Kidney (tissue), 14 donors: Measurements from ENCODE around the gene DIDO1. TPM values are rescaled to one million over a fixed set of nuclear protein-coding genes. Genes with fewer than 3 reads are reported as not detected.

ENCODE experiments used
- DNase-seq, 5 donors: peaks; one replicate each; pipeline ENCODE4 v3.0.0-alpha.2; 2013 to 2020
- FAIRE-seq: peaks from 2 replicates; lab custom pipeline; 2012; peaks lifted over from hg19 to GRCh38; lab: Jason Lieb, UNC
- H3K27ac ChIP-seq, 2 donors: one replicate each; pipeline ENCODE4 v1.7.0; 2013; ENCODE audit warnings: low read depth in 2 of 2, low read length in 2 of 2, inconsistent platforms in 1 of 2
- H3K27me3 ChIP-seq: one replicate; pipeline ENCODE4 v1.7.1; 2013; ENCODE audit warnings: low read length, inconsistent platforms; ENCODE audit not compliant: control insufficient read depth, insufficient read depth
- H3K36me3 ChIP-seq, 3 donors: one replicate each; pipeline versions ENCODE4 v1.7.0 to v1.7.1; 2013; ENCODE audit warnings: low read length in 3 of 3, control low read depth in 1 of 3, inconsistent platforms in 1 of 3; ENCODE audit not compliant: insufficient read depth in 3 of 3, control insufficient read depth in 2 of 3
- H3K4me1 ChIP-seq, 3 donors: one replicate each; pipeline versions ENCODE4 v1.7.0 to v1.7.1; 2013; ENCODE audit warnings: low read length in 3 of 3, inconsistent platforms in 1 of 3, low read depth in 1 of 3; ENCODE audit not compliant: control insufficient read depth in 2 of 3, insufficient read depth in 2 of 3
- H3K4me3 ChIP-seq, 3 donors: one replicate each; pipeline versions ENCODE4 v1.7.0 to v1.8.1; 2013; ENCODE audit warnings: low read length in 3 of 3, control low read depth in 1 of 3, inconsistent platforms in 1 of 3
- H3K9ac ChIP-seq, 3 donors: one replicate each; pipeline versions ENCODE4 v1.7.0 to v1.7.1; 2013; ENCODE audit warnings: low read length in 3 of 3, control low read depth in 1 of 3, inconsistent platforms in 1 of 3
- H3K9me3 ChIP-seq, 3 donors: one replicate each; pipeline versions ENCODE4 v1.7.0 to v1.7.1; 2013; ENCODE audit warnings: low read length in 3 of 3, control low read depth in 1 of 3, inconsistent platforms in 1 of 3; ENCODE audit not compliant: control insufficient read depth in 2 of 3, insufficient read depth in 1 of 3
- intact Hi-C: fragments of 100-400 bp; cut with DNase I; formaldehyde crosslinking; loops from one replicate; pipeline ENCODE4 v1.11.1; 2022
- polyA plus RNA-seq: library from polyadenylated mRNA; stranded (reverse); fragments of 350-450 nt; fragmentation: Illumina TruSeq; extraction: RNeasy Lipid Tissue Mini Kit (QIAGEN cat#74804); gene quantifications from one replicate; pipeline ENCODE4 v1.2.3, GENCODE V29; 2014; ENCODE audit warnings: low read depth, low replicate concordance; ENCODE audit not compliant: insufficient read depth
- total RNA-seq: library from RNA; stranded (reverse); fragmentation: NEBNext Ultra II Directional; extraction: Animal tissue kit (Norgen Biotek cat#: 25700); gene quantifications from one replicate; pipeline ENCODE4 v1.2.1, GENCODE V29; 2021
- TF ChIP-seq, protein P1 (sequence below): IDR thresholded peaks from 3 replicates; pipeline ENCODE4 v1.5.1; 2012; ENCODE audit warnings: mild to moderate bottlenecking, moderate library complexity, borderline replicate concordance; ENCODE audit not compliant: insufficient read depth; ENCODE audit errors: extremely low read depth
- donor health status: control.
- donor health status: control.
- donor health status: control.
- donor health status: control.
- donor health status: control.
- donor health status: DM: yes; HTN: yes; CAD: no.
- donor health status: Normal renal cell carcinoma (clear cell type).

DIDO1 gene
- total and polyA plus RNA-seq, 2 donors from 2014 or later, result 23.0 to 67.9 TPM

DNA sequence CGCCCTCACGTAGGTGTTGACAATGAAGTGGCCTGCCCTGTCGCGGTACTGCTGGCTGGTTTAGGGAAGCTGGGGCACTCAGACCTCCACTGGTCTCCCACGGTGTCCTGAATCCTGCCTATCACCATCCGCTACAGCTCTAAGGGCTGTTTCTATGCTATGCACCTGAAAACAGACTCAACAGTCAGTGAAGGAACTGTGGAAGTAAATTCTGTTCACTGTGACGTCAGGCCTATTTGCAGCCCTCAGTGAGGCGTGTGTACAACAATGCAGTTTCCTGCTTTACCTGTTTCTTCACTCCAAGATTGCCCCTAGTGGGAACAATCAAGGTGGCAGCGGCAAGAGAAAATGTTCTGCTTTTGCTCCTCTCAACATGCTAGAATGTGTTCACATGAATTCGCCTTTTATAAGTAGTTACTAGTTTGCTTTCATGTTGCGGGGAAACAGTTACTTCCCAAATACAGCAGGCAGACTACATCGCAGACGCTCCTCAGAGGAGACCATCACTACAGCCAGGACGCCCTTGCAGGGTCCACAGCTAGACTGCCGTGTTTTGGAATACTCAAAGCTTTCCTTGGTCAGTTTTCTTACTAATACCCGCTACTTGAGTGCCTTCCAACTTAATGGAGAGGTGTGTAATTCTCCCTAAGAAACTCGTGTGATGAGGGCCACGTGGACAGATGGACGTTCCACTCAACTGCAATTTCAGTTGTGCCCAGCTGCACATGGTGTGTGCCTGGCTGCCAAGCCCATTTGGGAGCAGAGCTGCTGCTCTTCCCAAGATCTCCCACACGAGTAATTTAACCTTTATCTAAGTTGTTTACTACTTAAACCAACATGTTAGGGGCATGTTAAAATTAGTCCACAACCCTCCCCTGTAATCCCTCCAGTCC lies 25.4 kb downstream of the DIDO1 start:
- TF ChIP-seq, protein P1, sequence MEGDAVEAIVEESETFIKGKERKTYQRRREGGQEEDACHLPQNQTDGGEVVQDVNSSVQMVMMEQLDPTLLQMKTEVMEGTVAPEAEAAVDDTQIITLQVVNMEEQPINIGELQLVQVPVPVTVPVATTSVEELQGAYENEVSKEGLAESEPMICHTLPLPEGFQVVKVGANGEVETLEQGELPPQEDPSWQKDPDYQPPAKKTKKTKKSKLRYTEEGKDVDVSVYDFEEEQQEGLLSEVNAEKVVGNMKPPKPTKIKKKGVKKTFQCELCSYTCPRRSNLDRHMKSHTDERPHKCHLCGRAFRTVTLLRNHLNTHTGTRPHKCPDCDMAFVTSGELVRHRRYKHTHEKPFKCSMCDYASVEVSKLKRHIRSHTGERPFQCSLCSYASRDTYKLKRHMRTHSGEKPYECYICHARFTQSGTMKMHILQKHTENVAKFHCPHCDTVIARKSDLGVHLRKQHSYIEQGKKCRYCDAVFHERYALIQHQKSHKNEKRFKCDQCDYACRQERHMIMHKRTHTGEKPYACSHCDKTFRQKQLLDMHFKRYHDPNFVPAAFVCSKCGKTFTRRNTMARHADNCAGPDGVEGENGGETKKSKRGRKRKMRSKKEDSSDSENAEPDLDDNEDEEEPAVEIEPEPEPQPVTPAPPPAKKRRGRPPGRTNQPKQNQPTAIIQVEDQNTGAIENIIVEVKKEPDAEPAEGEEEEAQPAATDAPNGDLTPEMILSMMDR, result peak; percentile 21
- no peaks in the 10 kb centered on the region for H3K9me3 ChIP-seq
- no peak overlapping the region for H3K9ac ChIP-seq
- no peak for FAIRE-seq
- H3K27me3 ChIP-seq, result no peaks in the 10 kb centered on the region
- peak overlapping the region; percentile 59 to 72 for H3K27ac ChIP-seq
- peak overlapping the region in 1 of 3 donors; percentile 3 for H3K4me3 ChIP-seq
- peaks cover 6 to 32% (median 28%) of the 10 kb centered on the region in 3 donors for H3K36me3 ChIP-seq
- intact Hi-C loops, result no loop called here
- DNase-seq, result peak in 3 of 5 donors; percentile 56 to 79 (median 77)
- peaks cover 0 to 13% (median 0%) of the 10 kb centered on the region in 3 donors for H3K4me1 ChIP-seq

DNA sequence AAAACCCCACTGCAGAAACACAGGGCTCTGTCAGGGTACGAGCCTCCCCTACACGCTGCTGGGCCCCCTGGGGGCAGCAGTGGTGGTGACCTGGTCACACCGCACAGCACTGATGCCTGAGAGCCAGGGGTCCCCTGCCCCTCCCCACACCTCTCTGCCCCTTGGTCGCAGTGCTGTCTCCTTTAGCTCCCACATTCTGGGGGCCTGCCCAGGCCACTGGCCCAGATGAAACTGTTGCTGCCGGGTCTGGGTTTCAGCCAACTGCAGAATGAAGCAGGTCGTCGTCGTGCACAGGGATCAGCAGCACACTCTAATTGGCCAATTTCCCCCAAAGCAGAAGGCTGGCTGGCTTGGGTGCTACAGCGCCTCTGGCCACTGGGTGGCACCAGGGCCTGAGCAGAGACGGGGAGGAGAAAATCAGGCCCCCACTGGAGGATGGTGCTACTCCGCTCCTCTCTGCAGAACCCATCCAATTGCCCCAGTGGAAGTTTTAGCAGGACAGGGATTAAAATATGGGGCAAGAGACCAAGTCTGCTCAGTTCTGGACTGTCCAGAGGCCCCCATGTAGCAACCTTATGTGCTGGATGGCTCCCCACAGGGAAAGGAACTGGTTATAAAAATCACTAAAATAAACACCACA lies 26.1 kb downstream of the DIDO1 start:
- TF ChIP-seq, protein P1, result peak; percentile 87
- no peak for FAIRE-seq
- Histone ChIP-seq H3K9me3 (no peaks in the 10 kb centered on the region), H3K36me3 (peaks cover 1 to 25% (median 25%) of the 10 kb centered on the region in 3 donors), H3K4me1 (peaks cover 0 to 13% (median 0%) of the 10 kb centered on the region in 3 donors), H3K27me3 (no peaks in the 10 kb centered on the region), H3K27ac (peak overlapping the region; percentile 59 to 72), H3K4me3 (peak overlapping the region in 1 of 3 donors; percentile 3), H3K9ac (no peak overlapping the region)
- intact Hi-C loops, result no loop called here
- DNase-seq, result peak; percentile 82 to 89 (median 84)

DNA sequence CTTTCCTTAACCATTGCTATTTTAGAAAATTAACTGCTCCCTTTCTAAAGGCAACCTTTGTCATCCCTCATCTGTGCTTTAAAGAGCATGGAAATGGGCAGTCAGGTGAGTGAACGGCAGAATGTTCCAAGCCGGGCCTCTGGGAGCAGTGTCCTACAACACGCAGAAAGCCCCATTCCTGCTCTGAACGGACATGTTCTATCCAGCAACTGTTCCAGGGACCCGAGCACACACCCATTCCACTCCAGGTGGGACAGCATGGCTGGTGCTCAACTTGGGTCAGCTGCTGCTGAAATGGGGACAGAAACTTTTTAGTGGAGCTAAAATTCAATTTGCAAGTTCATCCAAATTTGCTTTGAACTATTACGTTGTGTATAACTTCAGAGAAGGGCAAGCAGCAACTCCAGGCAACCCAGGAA lies 26.7 kb downstream of the DIDO1 start:
- intact Hi-C loops, result loop anchor here (10.0 kb wide), 1 partner anchor 105 kb away; the partner anchor contains the start of gene BHLHE23
- H3K4me1 ChIP-seq, result peaks cover 0 to 13% (median 0%) of the 10 kb centered on the region in 3 donors
- no peaks in the 10 kb centered on the region for H3K9me3 ChIP-seq
- H3K27me3 ChIP-seq, result no peaks in the 10 kb centered on the region
- H3K36me3 ChIP-seq, result peaks cover 0 to 23% (median 21%) of the 10 kb centered on the region in 3 donors
- H3K27ac ChIP-seq, result no peak overlapping the region
- DNase-seq, result peak in 3 of 5 donors; percentile 39 to 65 (median 56)
- TF ChIP-seq, protein P1, result no peak
- no peak overlapping the region for H3K9ac ChIP-seq
- FAIRE-seq, result no peak
- H3K4me3 ChIP-seq, result no peak overlapping the region
